DOHH2 (cell line): Measurements from ENCODE around the gene USP6.
"Not testable (repeated sequence)": the region's sequence is repeated elsewhere in the genome, so short reads cannot be mapped to it uniquely, and the experiment has no call there.

Experiments
- H3F3A ChIP-seq: fragments of 200-600 bp; sonication (generic), shearing (Covaris generic); 2 replicates; pipeline ENCODE4 v1.6.0; 2016; ENCODE audit warnings: antibody characterized with exemption, mild to moderate bottlenecking; ENCODE audit not compliant: control insufficient read depth, insufficient read depth
- H3K27ac ChIP-seq: fragments of 200-600 bp; sonication (generic); 2 replicates; pipeline ENCODE4 v1.5.1; 2014; ENCODE audit warnings: low read depth, mild to moderate bottlenecking, low read length, moderate library complexity
- H3K27me3 ChIP-seq: fragments of 200-600 bp; sonication (generic); 2 replicates; pipeline ENCODE4 v1.6.1; 2014; ENCODE audit warnings: mild to moderate bottlenecking, low read length, mixed read lengths; ENCODE audit not compliant: control insufficient read depth
- H3K36me3 ChIP-seq: fragments of 200-600 bp; sonication (generic); 2 replicates; pipeline ENCODE4 v1.6.1; 2014; ENCODE audit warnings: mild to moderate bottlenecking, low read length, moderate library complexity, mixed read lengths; ENCODE audit not compliant: control insufficient read depth
- H3K4me1 ChIP-seq: fragments of 200-600 bp; sonication (generic); 2 replicates; pipeline ENCODE4 v1.6.1; 2014; ENCODE audit warnings: mild to moderate bottlenecking, low read length, mixed read lengths; ENCODE audit not compliant: control insufficient read depth
- H3K4me2 ChIP-seq: fragments of 200-600 bp; sonication (generic); 2 replicates; pipeline ENCODE4 v1.6.0; 2014; ENCODE audit warnings: mild to moderate bottlenecking, low read length, moderate library complexity
- H3K4me3 ChIP-seq: fragments of 200-600 bp; sonication (generic); 2 replicates; pipeline ENCODE4 v1.5.1; 2014; ENCODE audit warnings: mild to moderate bottlenecking, low read length, mixed read lengths
- H3K79me2 ChIP-seq: fragments of 200-600 bp; sonication (generic); 2 replicates; pipeline ENCODE4 v1.6.1; 2014; ENCODE audit warnings: mild to moderate bottlenecking, low read length, mixed read lengths; ENCODE audit not compliant: control insufficient read depth
- H3K9me2 ChIP-seq: fragments of 200-600 bp; sonication (generic); replicated peaks from 2 replicates; pipeline ENCODE4 v1.6.1; 2014; ENCODE audit warnings: mild to moderate bottlenecking, low read length, mixed read lengths; ENCODE audit not compliant: control insufficient read depth
- H3K9me3 ChIP-seq: fragments of 200-600 bp; sonication (generic); 2 replicates; pipeline ENCODE4 v1.6.1; 2014; ENCODE audit warnings: antibody characterized with exemption, low read length, mixed read lengths; ENCODE audit not compliant: control insufficient read depth, insufficient read depth
- H4K20me1 ChIP-seq: fragments of 200-600 bp; sonication (generic); 2 replicates; pipeline ENCODE4 v1.6.0; 2014; ENCODE audit warnings: low read depth, mild to moderate bottlenecking, antibody characterized with exemption, low read length, moderate library complexity; ENCODE audit not compliant: control insufficient read depth, insufficient read depth
- CTCF ChIP-seq: fragments of 200-600 bp; sonication (generic); IDR thresholded peaks from one replicate; pipeline ENCODE4 v1.5.1; 2014; ENCODE audit warnings: antibody characterized with exemption, mild to moderate bottlenecking, low read depth, low read length; ENCODE audit not compliant: poor library complexity, severe bottlenecking
- EZH2phosphoT487 ChIP-seq: fragments of 200-600 bp; sonication (generic); IDR thresholded peaks from 2 replicates; pipeline ENCODE4 v1.6.1; 2017; ENCODE audit warnings: borderline replicate concordance, mild to moderate bottlenecking, antibody characterized with exemption, low read length, moderate library complexity, mixed read lengths

USP6 gene

GRCh38 chr17:5128905-5129535 lies 13.2 kb downstream of the USP6 start:
- no peaks in the 10 kb centered on the region for H3F3A ChIP-seq
- no peaks in the 10 kb centered on the region for H3K9me2 ChIP-seq
- H3K4me3 ChIP-seq: no peak overlapping the region
- H3K4me1 ChIP-seq: no peaks in the 10 kb centered on the region
- H3K36me3 ChIP-seq: no peaks in the 10 kb centered on the region
- H3K9me3 ChIP-seq: no peaks in the 10 kb centered on the region
- no peaks in the 10 kb centered on the region for H4K20me1 ChIP-seq
- no peak overlapping the region for H3K27ac ChIP-seq
- H3K4me2 ChIP-seq: no peak overlapping the region
- TF ChIP-seq CTCF (no peak), EZH2phosphoT487 (no peak)
- H3K79me2 ChIP-seq: no peaks in the 10 kb centered on the region
- H3K27me3 ChIP-seq: no peaks in the 10 kb centered on the region

- not testable (repeated sequence) for H3K4me1 ChIP-seq, H3K9me3 ChIP-seq, H3K27ac ChIP-seq, H3F3A ChIP-seq, H3K36me3 ChIP-seq, H3K9me2 ChIP-seq, H4K20me1 ChIP-seq, H3K4me2 ChIP-seq, H3K4me3 ChIP-seq, H3K79me2 ChIP-seq, H3K27me3 ChIP-seq
Measured at GRCh38 chr17:5129770-5130169, 13.9 kb downstream of the USP6 start.

GRCh38 chr17:5130261-5130660 lies 14.4 kb downstream of the USP6 start:
- H3K79me2 ChIP-seq, H3F3A ChIP-seq, H3K9me2 ChIP-seq, H3K4me1 ChIP-seq, H4K20me1 ChIP-seq, H3K4me2 ChIP-seq, H3K27me3 ChIP-seq, H3K4me3 ChIP-seq, H3K9me3 ChIP-seq, H3K36me3 ChIP-seq, H3K27ac ChIP-seq: not testable (repeated sequence)

- not testable (repeated sequence) for H3K36me3 ChIP-seq, H3K4me1 ChIP-seq, H3K27me3 ChIP-seq, H3K4me2 ChIP-seq, H3K4me3 ChIP-seq, H3K9me3 ChIP-seq, H3F3A ChIP-seq, H4K20me1 ChIP-seq, H3K27ac ChIP-seq, H3K9me2 ChIP-seq, H3K79me2 ChIP-seq
Measured at GRCh38 chr17:5130687-5131086, 14.9 kb downstream of the USP6 start.

- Histone ChIP-seq H3K4me2 (no peak overlapping the region), H3K4me1 (no peaks in the 10 kb centered on the region), H3K9me2 (no peaks in the 10 kb centered on the region), H3K9me3 (no peaks in the 10 kb centered on the region), H3K27ac (no peak overlapping the region), H3K79me2 (no peaks in the 10 kb centered on the region), H3F3A (no peaks in the 10 kb centered on the region), H3K4me3 (no peak overlapping the region), H3K36me3 (no peaks in the 10 kb centered on the region), H3K27me3 (no peaks in the 10 kb centered on the region), H4K20me1 (no peaks in the 10 kb centered on the region)
- TF ChIP-seq EZH2phosphoT487 (no peak), CTCF (no peak)
Measured at GRCh38 chr17:5131146-5131715, 15.4 kb downstream of the USP6 start.

GRCh38 chr17:5131799-5132502 lies 16.1 kb downstream of the USP6 start:
- not testable (repeated sequence) for H3K9me3 ChIP-seq, H3K27me3 ChIP-seq, H3K27ac ChIP-seq, H3F3A ChIP-seq, H3K4me1 ChIP-seq, H3K4me2 ChIP-seq, H3K79me2 ChIP-seq, H3K36me3 ChIP-seq, H4K20me1 ChIP-seq, H3K9me2 ChIP-seq, H3K4me3 ChIP-seq
